NOMO-1 treated with dmso at 0.1 percent for 144 hours (cell line): ENCODE measurements around the gene KMT2C.
A peak's percentile ranks its signal among the peaks of the same experiment; 100 is the strongest.
"Not testable (repeated sequence)": the region's sequence is repeated elsewhere in the genome, so short reads cannot be mapped to it uniquely, and the experiment has no call there.

ENCODE experiments used
- DNase-seq: peaks from one replicate; lab custom pipeline; 2025; ENCODE audit not compliant: unreplicated experiment; lab: John Stamatoyannopoulos, UW

Gene KMT2C

GRCh38 chr7:152442330-152442835, 6.6 kb upstream of the KMT2C start:
- no peak for DNase-seq

GRCh38 chr7:152441810-152442209, 6.0 kb upstream of the KMT2C start:
- DNase-seq, result not testable (repeated sequence)

- not testable (repeated sequence) for DNase-seq
Measured at GRCh38 chr7:152441168-152441567, 5.4 kb upstream of the KMT2C start.

- DNase-seq, result not testable (repeated sequence)
Measured at GRCh38 chr7:152438017-152438416, 2.2 kb upstream of the KMT2C start.

GRCh38 chr7:152436931-152437575, 1.2 kb upstream of the KMT2C start:
- not testable (repeated sequence) for DNase-seq

- peak; percentile 40 for DNase-seq
Measured at GRCh38 chr7:152436111-152436930, 518 bp upstream of the KMT2C start.

- DNase-seq, result not testable (repeated sequence)
Measured at GRCh38 chr7:152434511-152435383, 1.1 kb downstream of the KMT2C start.

GRCh38 chr7:152433721-152434490, 1.9 kb downstream of the KMT2C start:
- DNase-seq, result not testable (repeated sequence)

GRCh38 chr7:152432735-152433134, 3.1 kb downstream of the KMT2C start:
- DNase-seq, result not testable (repeated sequence)

GRCh38 chr7:152430854-152431253, 4.9 kb downstream of the KMT2C start:
- no peak for DNase-seq

- DNase-seq, result not testable (repeated sequence)
Measured at GRCh38 chr7:152430118-152430517, 5.7 kb downstream of the KMT2C start.

- no peak for DNase-seq
Measured at GRCh38 chr7:152424348-152425108, 11.3 kb downstream of the KMT2C start.

GRCh38 chr7:152423991-152424347, 11.8 kb downstream of the KMT2C start:
- no peak for DNase-seq

- DNase-seq, result not testable (repeated sequence)
Measured at GRCh38 chr7:152423171-152423570, 12.6 kb downstream of the KMT2C start.

- not testable (repeated sequence) for DNase-seq
Measured at GRCh38 chr7:152420950-152421349, 14.9 kb downstream of the KMT2C start.

GRCh38 chr7:152419473-152420429, 16.1 kb downstream of the KMT2C start:
- DNase-seq, result no peak

- DNase-seq, result no peak
Measured at GRCh38 chr7:152414779-152415178, 21.0 kb downstream of the KMT2C start.

- no peak for DNase-seq
Measured at GRCh38 chr7:152411389-152411788, 24.4 kb downstream of the KMT2C start.

GRCh38 chr7:152406491-152406890, 29.3 kb downstream of the KMT2C start:
- DNase-seq, result no peak
